T-helper 2 cell treated with Interferon-gamma antibody and Interleukin-4, amounts not matched to agents 100 ng/mL and 5 ng/mL, for 36 hours (primary cell): ENCODE results near the gene KIAA0825. TPM values are rescaled to one million over a fixed set of nuclear protein-coding genes. Genes with fewer than 3 reads are reported as not detected.
"Not testable (repeated sequence)": the region's sequence is repeated elsewhere in the genome, so short reads cannot be mapped to it uniquely, and the experiment has no call there.

Experiments
- intact Hi-C: fragments of 100-400 bp; cut with micrococcal nuclease; formaldehyde crosslinking; loops from one replicate; pipeline ENCODE4 v1.15.1; 2023
- total RNA-seq: library from RNA; stranded (reverse); gene quantifications from 2 replicates; pipeline ENCODE4 v1.2.3, GENCODE V29; 2022

Gene KIAA0825
- total RNA-seq, 1 donor from 2014 or later = 1.3 TPM

GRCh38 chr5:94180761-94181160 is 437.6 kb downstream of the KIAA0825 start:
- intact Hi-C loops = no loop called here

GRCh38 chr5:94175912-94176311 is 442.5 kb downstream of the KIAA0825 start:
- intact Hi-C loops = no loop called here

- intact Hi-C loops = no loop called here
These were observed 443.5 kb downstream of the KIAA0825 start for GRCh38 chr5:94174748-94175411.

DNA sequence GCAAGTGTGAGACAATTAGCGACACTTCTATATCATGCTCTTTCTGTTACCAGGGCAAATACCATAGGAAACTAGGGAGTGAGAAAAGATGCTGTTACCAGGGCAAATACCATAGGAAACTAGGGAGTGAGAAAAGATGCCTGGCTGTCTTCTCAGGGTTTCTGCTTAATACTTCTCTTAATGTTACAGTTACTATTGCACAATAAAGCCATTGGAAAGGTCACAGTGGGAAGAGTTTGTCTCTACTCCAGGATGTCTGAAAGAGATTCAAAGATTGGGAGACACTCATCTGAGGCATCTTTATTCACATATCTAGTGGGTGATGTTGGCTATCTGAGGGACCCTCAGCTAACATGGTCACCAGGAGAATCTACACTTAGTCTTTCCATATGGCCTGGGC is 445.3 kb downstream of the KIAA0825 start:
- intact Hi-C loops = no loop called here

DNA sequence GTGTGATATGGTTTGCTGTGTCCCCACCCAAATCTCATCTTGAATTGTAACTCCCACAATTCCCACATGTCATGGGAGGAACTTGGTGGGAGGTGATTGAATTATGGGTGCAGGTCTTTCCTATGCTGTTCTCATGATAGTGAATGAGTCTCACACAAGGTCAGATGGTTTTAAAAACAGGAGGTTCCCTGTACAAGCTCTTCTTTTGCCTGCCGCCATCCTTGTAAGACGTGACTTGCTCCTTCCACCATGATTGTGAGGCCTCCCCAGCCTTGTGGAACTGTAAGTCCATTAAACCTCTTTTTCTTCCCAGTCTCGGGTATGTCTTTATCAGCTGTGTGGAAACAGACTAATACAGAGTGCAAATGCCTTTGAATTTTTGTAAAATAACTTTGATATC is 447.3 kb downstream of the KIAA0825 start:
- intact Hi-C loops = not testable (repeated sequence)

GRCh38 chr5:94170158-94170557 is 448.2 kb downstream of the KIAA0825 start:
- intact Hi-C loops = not testable (repeated sequence)

DNA sequence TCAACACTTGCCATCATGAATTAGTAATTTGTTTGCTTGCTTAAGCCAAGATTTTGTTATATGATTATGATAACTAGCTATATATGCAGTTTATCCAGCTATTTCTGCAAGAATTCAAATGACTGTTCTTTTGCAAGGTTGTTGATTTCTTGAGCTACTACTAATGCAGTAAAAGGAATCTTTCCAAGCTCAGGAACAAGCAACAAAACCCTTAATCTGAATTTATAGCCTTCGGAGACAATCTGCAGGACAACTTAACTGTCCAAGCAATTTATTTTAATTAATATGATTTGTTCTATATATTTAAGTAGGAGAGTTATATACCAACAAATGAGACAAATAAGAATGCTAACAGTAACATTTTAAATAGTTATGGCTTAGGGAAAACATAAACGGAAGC is 450.3 kb downstream of the KIAA0825 start:
- intact Hi-C loops = no loop called here

DNA sequence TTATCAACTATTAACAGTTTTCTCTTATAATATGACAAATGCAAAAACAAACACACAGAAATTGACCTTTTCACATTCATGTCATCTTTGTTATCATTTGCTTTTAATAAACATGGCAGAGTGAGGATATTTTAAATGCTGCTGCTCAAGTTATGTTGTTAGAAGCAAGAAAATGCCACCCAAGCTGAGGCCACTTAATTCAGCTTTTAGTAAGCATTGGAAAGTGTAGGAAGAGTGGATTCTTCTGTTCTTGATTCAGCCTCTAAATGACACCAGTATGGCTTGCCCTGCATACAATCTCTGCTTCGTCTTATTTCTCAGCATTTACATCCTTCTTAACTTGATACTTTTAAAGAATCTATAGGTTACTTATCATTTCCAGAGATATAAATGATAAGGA is 456.6 kb downstream of the KIAA0825 start:
- intact Hi-C loops = no loop called here

GRCh38 chr5:94159144-94159543 is 459.3 kb downstream of the KIAA0825 start:
- intact Hi-C loops = no loop called here

- intact Hi-C loops = no loop called here
These were observed 460.5 kb downstream of the KIAA0825 start for GRCh38 chr5:94157704-94158539.

DNA sequence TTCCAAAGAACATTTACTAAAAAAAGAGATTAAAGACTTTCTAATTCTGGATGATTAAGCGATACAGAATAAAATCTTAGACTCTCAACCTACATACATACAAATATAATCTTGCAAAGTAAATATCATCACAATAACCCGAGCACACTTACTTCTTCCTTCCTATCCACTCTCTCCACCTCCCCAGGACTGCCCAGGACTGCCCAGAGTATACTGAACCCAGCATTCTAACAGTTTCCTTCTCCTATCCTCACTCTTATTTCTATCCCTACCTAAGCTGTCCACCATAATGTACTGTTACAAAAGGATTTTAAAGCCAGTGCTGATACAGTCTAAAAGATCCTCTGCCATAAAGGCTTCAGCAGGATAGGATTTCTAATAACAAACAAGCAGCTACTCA is 463.7 kb downstream of the KIAA0825 start:
- intact Hi-C loops = no loop called here

DNA sequence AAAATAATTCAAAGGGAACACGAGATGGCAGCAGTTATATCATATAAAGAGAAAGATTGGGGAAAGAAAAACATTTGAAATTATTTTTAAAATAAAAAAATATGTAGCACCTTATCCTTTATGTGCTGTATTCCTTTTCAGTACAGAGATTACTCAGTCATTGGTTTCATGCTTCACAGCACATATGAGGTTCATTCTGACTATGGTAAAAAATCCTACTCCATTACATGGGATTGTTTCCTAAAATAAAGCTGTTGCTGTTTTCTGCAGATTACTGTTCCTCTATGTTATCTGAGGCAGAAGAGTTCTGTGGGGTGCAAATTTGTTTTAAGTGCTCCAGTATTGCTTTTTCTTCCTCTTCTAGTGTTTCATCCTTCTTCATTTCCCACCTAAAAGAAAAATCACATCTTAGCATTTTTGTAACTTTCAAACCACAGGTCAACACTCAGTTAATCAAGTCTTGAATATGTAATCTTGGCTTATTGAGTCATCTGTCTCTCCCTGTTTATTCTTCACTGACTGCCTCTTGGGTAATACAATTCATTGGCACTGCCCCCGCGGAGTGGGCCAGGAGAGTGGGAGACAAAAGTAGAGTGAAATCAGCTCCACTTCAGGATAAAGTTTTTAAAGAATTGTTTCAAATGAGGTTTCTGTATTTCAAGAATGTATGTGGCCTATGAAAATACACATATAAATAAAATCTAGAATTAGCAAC is 464.5 kb downstream of the KIAA0825 start:
- intact Hi-C loops = no loop called here

- intact Hi-C loops = not testable (repeated sequence)
These were observed 474.8 kb downstream of the KIAA0825 start for GRCh38 chr5:94143621-94144020.

- intact Hi-C loops = no loop called here
These were observed 478.1 kb downstream of the KIAA0825 start for GRCh38 chr5:94140300-94140699.

DNA sequence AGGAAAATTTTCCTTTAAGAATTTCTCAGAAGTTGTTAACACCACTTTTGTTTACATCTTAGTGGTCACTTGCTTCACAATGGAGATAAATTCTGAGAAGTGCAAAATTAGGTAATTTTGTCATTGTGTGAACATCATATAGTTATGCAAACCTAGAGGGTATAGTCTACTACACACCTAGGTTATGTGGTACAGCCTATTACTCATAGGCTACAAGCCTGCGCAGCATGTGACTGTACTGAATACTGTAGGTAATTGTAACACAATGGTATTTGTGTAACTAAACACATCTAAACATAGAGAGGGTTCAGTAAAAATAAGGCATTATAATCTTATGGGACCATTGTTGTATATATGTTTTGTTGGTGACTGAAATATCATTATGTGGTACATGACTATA is 488.3 kb downstream of the KIAA0825 start:
- intact Hi-C loops = no loop called here

DNA sequence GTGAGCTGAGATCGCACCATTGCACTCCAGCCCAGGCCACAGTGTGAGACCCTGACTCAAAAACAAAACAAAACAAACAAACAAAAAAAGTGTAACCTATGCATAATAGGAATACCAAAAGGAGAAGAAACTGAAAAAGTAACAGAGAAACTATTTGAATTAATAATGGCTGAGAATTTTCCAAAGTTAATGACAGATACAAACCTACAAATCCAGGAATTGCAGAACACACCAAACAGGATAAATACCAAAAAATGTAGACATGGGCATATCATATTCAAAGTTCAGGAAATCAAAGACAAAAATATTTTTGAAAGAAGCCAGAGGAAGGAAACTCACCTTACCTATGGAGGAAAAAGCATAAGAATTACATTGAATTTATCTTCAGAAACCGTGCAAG is 493.3 kb downstream of the KIAA0825 start:
- intact Hi-C loops = no loop called here

DNA sequence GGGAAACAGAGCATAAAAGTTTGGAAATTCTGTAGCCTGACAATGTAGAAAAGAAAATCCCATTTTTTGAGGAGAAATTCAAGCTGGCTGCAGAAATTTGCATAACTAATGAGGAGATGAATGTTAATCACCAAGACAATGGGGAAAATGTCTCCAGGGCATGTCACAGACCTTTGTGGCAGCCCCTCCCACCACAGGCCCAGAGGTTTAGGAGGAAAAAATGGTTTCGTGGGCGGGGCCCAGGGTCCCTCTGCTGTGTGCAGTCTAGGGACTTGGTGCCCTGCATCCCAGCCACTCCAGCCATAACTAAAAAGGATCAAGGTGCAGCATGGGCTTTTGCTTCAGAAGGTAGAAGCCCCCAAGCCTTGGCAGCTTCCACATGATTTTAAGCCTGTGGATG is 502.1 kb downstream of the KIAA0825 start:
- intact Hi-C loops = not testable (repeated sequence)

- intact Hi-C loops = loop anchor here (5.0 kb wide), 2 partner anchors 464 to 491 kb away; no protein-coding TSS in a partner anchor
These were observed 505.3 kb downstream of the KIAA0825 start for GRCh38 chr5:94113087-94113486.

DNA sequence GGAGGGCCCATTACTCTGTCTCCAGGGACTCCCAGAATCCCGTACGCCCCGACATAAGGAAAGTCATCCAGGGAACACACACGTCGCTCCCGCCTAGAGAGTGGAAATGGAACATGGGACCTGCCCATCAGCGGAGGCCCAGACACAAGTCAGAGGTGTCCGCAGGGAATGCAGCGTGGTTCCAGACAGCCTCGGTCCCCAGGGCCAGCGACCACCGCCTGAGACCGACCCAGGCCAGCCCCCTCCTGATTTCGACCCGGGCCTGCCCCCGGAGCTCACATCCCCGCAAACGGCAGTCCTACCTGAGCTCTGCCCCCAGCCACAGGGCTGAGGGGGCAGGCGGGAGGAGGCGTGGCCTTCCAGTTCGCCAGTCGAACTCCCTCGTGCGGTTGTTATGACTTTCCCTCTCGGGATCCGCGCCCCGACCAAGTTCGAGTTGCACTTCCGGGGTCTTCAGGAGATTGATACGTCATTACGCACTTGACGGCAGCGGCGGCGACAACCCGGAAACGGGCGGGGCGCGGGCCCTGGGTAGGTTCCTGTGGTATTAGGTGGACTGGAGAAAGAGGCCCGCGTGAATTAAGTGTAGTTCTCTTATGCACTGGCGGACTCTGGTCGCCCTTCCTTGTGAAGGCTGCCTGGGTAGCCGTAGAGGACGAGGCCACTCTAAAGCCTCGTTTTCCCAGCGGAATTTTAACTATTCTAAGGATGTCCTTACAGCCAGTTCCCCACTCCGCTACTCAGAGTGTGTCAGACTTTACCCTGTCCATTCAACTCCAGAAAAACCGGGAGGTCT is 507.0 kb downstream of the KIAA0825 start:
- intact Hi-C loops = loop anchor here (1.0 to 5.0 kb wide), 3 partner anchors 466 to 507 kb away; partner anchors contain the start of genes KIAA0825 and SLF1

DNA sequence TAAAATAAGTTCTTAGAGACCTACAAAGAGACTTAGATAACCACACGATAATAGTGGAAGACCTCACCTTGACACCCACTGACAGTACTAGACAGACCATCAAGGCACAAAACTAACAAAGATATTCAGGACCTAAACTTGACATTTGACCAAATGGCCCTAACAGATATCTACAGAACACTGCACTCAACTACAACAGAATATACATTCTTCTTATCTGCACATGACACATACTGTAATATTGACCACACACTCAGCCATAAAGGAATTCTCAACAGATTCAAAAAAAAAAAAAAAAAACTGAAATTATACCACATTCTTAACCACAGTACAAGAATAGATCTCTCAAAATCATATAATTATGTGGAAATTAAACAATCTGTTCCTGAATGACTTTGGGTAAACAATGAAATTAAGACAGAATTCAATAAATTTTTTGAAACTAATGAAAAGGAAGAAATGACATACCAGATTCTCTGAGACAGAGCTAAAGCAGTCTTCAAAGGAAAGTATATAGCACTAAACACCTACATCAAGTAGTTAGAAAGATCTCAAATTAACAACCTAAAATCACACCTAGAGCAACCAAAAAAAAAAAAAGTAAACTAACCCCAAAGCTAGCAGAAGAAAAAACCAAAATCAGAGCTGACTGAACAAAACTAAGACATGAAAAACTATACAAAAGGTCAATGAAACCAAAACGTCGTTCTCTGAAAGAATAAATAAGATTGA is 514.7 kb downstream of the KIAA0825 start:
- intact Hi-C loops = no loop called here
